Measurements from ENCODE around the gene CHN1. TPM values are rescaled to one million over a fixed set of nuclear protein-coding genes. Genes with fewer than 3 reads are reported as not detected.

The CHN1 gene
- polyA plus RNA-seq, 1 donor = 8.2 TPM

GRCh38 chr2:174753038-174753633, 252.0 kb downstream of the CHN1 start:
- no peaks in the 10 kb centered on the region for H3K4me1 ChIP-seq (ENCODE audit: control insufficient read depth, insufficient read depth, low read length)
- no CpG with 5 or more reads among the region's 13 CpGs for WGBS (ENCODE audit: insufficient coverage, low lambda C conversion rate)
- H3K4me3 ChIP-seq (ENCODE audit: low read length) = no peak overlapping the region
- H3K36me3 ChIP-seq (ENCODE audit: control insufficient read depth, insufficient read depth, low read length) = no peaks in the 10 kb centered on the region
- H3K27me3 ChIP-seq (ENCODE audit: control insufficient read depth, insufficient read depth, low read length) = no peaks in the 10 kb centered on the region
- no peaks in the 10 kb centered on the region for H3K9me3 ChIP-seq (ENCODE audit: control insufficient read depth, low read depth, low read length)
- H3K27ac ChIP-seq (ENCODE audit: low read length) = no peak overlapping the region
- DNase-seq = no peak

- H3K4me1 ChIP-seq (ENCODE audit: control insufficient read depth, insufficient read depth, low read length) = no peaks in the 10 kb centered on the region
- H3K36me3 ChIP-seq (ENCODE audit: control insufficient read depth, insufficient read depth, low read length) = no peaks in the 10 kb centered on the region
- no peaks in the 10 kb centered on the region for H3K9me3 ChIP-seq (ENCODE audit: control insufficient read depth, low read depth, low read length)
- no peak overlapping the region for H3K4me3 ChIP-seq (ENCODE audit: low read length)
- no peaks in the 10 kb centered on the region for H3K27me3 ChIP-seq (ENCODE audit: control insufficient read depth, insufficient read depth, low read length)
- WGBS (ENCODE audit: insufficient coverage, low lambda C conversion rate) = no CpG with 5 or more reads among the region's 4 CpGs
- no peak overlapping the region for H3K27ac ChIP-seq (ENCODE audit: low read length)
- DNase-seq = no peak
Observed at GRCh38 chr2:174752403-174753037, 252.7 kb downstream of the CHN1 start.

- no peaks in the 10 kb centered on the region for H3K4me1 ChIP-seq (ENCODE audit: control insufficient read depth, insufficient read depth, low read length)
- no peak overlapping the region for H3K27ac ChIP-seq (ENCODE audit: low read length)
- H3K4me3 ChIP-seq (ENCODE audit: low read length) = no peak overlapping the region
- peaks cover under 1% of the 10 kb centered on the region for H3K27me3 ChIP-seq (ENCODE audit: control insufficient read depth, insufficient read depth, low read length)
- no peaks in the 10 kb centered on the region for H3K9me3 ChIP-seq (ENCODE audit: control insufficient read depth, low read depth, low read length)
- no peaks in the 10 kb centered on the region for H3K36me3 ChIP-seq (ENCODE audit: control insufficient read depth, insufficient read depth, low read length)
- whole genome bisulfite sequencing (ENCODE audit: insufficient coverage, low lambda C conversion rate) = 80% methylated on average over 2 of the region's 5 CpGs
- no peak for DNase-seq
Observed at GRCh38 chr2:174750923-174751441, 254.2 kb downstream of the CHN1 start.

- WGBS (ENCODE audit: insufficient coverage, low lambda C conversion rate) = 100% methylated on average over 2 of the region's 8 CpGs
- Histone ChIP-seq H3K9me3 (ENCODE audit: control insufficient read depth, low read depth, low read length) (no peaks in the 10 kb centered on the region), H3K36me3 (ENCODE audit: control insufficient read depth, insufficient read depth, low read length) (no peaks in the 10 kb centered on the region), H3K4me1 (ENCODE audit: control insufficient read depth, insufficient read depth, low read length) (no peaks in the 10 kb centered on the region), H3K27ac (ENCODE audit: low read length) (no peak overlapping the region), H3K27me3 (ENCODE audit: control insufficient read depth, insufficient read depth, low read length) (peaks cover 2% of the 10 kb centered on the region), H3K4me3 (ENCODE audit: low read length) (no peak overlapping the region)
- DNase-seq = no peak
Observed at GRCh38 chr2:174749793-174750192, 255.4 kb downstream of the CHN1 start.

- no CpG with 5 or more reads among the region's 4 CpGs for WGBS (ENCODE audit: insufficient coverage, low lambda C conversion rate)
- H3K4me1 ChIP-seq (ENCODE audit: control insufficient read depth, insufficient read depth, low read length) = no peaks in the 10 kb centered on the region
- H3K27me3 ChIP-seq (ENCODE audit: control insufficient read depth, insufficient read depth, low read length) = peaks cover 2% of the 10 kb centered on the region
- no peaks in the 10 kb centered on the region for H3K9me3 ChIP-seq (ENCODE audit: control insufficient read depth, low read depth, low read length)
- DNase-seq = peak; percentile 40 to 47
- no peak overlapping the region for H3K27ac ChIP-seq (ENCODE audit: low read length)
- no peaks in the 10 kb centered on the region for H3K36me3 ChIP-seq (ENCODE audit: control insufficient read depth, insufficient read depth, low read length)
- H3K4me3 ChIP-seq (ENCODE audit: low read length) = no peak overlapping the region
Observed at GRCh38 chr2:174748948-174749347, 256.2 kb downstream of the CHN1 start.

Other genes with a start within 250 kb of the CHN1 start
- gene CHRNA1, start 240.9 kb downstream of the CHN1 start, polyA plus RNA-seq = 0.57 TPM
- 34.2 TPM for gene ATF2, start 162.8 kb upstream of the CHN1 start, polyA plus RNA-seq
- 329 TPM for gene ATP5MC3, start 176.3 kb upstream of the CHN1 start, polyA plus RNA-seq